ENCODE data around the gene PROX2.

The PROX2 gene

GRCh38 chr14:74910556-74910955, 34.6 kb upstream of the PROX2 start:
- H3K4me3 ChIP-seq (ENCODE audit: low read depth, low read length), result no peak overlapping the region
- no peak for DNase-seq (ENCODE audit: low read depth)

DNA sequence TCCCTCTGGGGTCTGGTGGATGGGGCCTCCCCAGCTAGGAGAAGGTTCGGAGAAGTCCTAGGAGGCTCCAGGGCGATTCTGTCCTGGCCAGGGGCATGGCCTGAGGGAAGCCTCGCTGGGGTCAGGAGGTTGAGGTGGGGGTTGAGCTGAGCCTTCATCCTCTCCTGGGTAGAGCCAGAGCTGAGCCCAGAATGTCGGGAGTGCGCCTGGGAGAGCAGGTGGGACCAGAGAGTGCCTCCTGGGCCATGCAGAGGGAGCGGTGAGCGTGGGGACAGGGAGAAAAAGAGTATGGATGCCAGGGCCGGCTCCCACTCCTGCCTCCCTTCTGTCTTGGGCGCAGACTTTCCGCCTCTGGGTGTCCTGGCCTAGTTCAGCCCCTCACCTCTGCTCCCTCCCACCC, 34.0 kb upstream of the PROX2 start:
- no peak for DNase-seq (ENCODE audit: low read depth)
- no peak overlapping the region for H3K4me3 ChIP-seq (ENCODE audit: low read depth, low read length)

DNA sequence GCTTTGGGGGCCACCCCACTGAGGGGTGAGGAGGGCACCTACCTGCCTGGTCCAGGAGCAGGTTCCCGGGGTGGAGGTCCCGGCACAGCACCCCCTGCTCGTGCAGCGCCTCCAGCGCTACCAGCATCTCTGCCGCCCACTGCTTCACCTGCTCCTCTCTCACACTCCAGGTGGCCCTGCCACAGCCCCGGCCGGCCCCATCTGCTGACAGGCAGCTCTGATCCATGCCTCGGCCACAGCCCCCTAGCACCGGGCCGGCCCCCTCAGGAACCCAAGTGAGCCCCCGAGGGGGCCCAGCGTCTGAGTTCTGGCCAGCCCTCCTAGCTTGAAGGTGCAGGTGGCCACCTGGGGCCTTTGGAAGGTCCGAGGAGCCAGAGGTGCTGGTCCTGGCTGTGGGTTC, 33.6 kb upstream of the PROX2 start:
- no peak overlapping the region for H3K4me3 ChIP-seq (ENCODE audit: low read depth, low read length)
- DNase-seq (ENCODE audit: low read depth), result no peak

- H3K4me3 ChIP-seq (ENCODE audit: low read depth, low read length), result no peak overlapping the region
- DNase-seq (ENCODE audit: low read depth), result no peak
These were observed 33.0 kb upstream of the PROX2 start for GRCh38 chr14:74908861-74909341.

- DNase-seq (ENCODE audit: low read depth), result no peak
- no peak overlapping the region for H3K4me3 ChIP-seq (ENCODE audit: low read depth, low read length)
These were observed 31.8 kb upstream of the PROX2 start for GRCh38 chr14:74907744-74908143.

- no peak for DNase-seq (ENCODE audit: low read depth)
- no peak overlapping the region for H3K4me3 ChIP-seq (ENCODE audit: low read depth, low read length)
These were observed 31.1 kb upstream of the PROX2 start for GRCh38 chr14:74906925-74907521.

GRCh38 chr14:74905595-74906142, 29.7 kb upstream of the PROX2 start:
- no peak overlapping the region for H3K4me3 ChIP-seq (ENCODE audit: low read depth, low read length)
- DNase-seq (ENCODE audit: low read depth), result no peak

DNA sequence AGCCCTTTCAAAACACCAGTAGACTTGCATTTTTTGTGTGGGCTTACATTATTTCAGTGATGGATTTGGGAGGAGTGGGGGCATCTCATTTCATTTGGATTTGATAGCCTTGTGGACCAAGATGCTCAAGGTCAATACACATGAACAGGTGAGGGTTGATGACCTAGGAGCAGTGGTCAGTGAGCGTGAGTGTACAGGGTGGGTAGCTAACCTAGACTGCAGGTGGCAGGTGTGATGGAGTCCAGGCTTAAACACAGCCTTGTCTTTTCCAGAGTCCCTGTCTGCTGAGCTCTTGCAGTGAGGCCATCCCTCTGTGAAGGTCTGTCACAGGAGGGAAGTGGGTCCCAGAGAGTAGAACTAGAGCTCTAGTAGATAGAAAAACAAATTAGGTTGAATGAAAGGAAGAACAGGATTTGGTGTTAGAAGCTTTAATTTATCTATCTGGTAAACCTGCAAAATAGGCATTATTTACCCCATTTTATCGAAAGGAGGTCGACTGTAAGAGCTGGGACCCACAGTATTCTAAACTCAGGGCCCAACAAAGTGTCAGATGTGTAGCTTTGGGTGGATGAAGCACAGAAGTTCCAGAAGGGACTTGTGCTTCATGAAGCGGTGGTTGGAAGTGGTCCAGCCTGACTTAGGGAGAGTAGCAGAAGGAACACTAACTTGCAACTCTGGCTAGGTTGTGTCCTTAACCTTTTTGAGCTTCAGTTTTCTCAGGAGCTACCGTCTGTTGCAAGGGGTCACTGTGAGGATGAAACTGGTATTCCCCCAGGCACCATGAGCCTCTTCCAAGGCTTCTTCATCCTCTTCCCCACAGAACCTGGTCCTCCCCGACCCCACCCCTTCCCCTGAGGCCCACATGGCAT, 28.9 kb upstream of the PROX2 start:
- no peak overlapping the region for H3K4me3 ChIP-seq (ENCODE audit: low read depth, low read length)
- DNase-seq (ENCODE audit: low read depth), result no peak

- DNase-seq (ENCODE audit: low read depth), result no peak
- H3K4me3 ChIP-seq (ENCODE audit: low read depth, low read length), result no peak overlapping the region
These were observed 27.2 kb upstream of the PROX2 start for GRCh38 chr14:74902941-74903705.

- DNase-seq (ENCODE audit: low read depth), result no peak
- no peak overlapping the region for H3K4me3 ChIP-seq (ENCODE audit: low read depth, low read length)
These were observed 22.7 kb upstream of the PROX2 start for GRCh38 chr14:74898694-74899093.

DNA sequence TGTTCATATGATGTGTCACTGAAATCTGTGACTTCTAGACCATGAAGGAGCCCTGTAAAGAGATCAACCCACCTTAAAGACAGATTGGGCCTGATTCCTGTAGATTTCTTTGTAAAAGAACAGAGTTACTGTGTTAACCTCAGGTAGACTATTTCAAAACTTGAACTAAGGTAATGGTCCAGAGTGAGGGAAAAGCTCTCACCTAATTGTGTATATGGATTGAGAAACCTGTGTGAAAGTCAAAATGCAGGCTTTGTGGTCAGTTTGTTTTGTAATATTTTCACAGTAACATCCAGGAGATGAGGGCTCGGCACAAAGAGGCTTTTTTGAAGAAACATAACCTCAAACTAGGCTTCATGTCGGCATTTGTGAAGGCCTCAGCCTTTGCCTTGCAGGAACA, 22.1 kb upstream of the PROX2 start:
- DNase-seq (ENCODE audit: low read depth), result no peak
- no peak overlapping the region for H3K4me3 ChIP-seq (ENCODE audit: low read depth, low read length)

DNA sequence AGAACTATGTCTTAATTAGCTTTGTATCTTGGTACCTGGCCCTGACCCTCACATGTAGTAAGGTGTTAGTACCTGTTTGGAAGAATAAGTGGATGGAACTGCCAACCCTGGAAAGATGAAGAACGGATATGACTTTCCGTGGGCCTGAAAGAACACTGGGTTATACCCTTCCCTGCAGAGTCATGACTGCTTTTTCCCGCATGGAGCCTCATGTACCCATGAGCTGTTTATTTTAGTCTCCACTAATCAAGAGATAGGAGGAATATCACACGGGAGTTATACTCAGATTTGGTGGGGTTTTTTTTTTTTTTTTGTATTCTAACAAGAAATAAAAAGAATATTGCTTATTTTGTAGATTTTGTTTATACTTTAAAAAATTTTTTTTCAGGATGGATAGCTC, 21.7 kb upstream of the PROX2 start:
- no peak overlapping the region for H3K4me3 ChIP-seq (ENCODE audit: low read depth, low read length)
- no peak for DNase-seq (ENCODE audit: low read depth)

- no peak overlapping the region for H3K4me3 ChIP-seq (ENCODE audit: low read depth, low read length)
- no peak for DNase-seq (ENCODE audit: low read depth)
These were observed 20.5 kb upstream of the PROX2 start for GRCh38 chr14:74896400-74896799.

- H3K4me3 ChIP-seq (ENCODE audit: low read depth, low read length), result no peak overlapping the region
- no peak for DNase-seq (ENCODE audit: low read depth)
These were observed 17.7 kb upstream of the PROX2 start for GRCh38 chr14:74893614-74894091.

DNA sequence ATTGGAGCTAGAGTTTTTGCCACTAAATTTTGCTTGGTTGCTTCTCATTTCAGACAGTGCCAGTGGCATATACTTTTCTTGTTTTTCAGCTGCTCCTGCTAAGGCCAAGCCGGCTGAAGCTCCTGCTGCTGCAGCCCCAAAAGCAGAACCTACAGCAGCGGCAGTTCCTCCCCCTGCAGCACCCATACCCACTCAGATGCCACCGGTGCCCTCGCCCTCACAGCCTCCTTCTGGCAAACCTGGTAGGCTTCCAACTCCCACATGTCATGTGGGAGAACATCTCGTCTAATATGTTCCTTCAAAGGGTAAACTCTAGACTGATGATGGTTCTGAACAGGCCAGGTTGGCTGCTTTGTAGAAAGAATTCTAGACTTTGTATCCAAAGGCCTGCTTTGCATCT, 16.8 kb upstream of the PROX2 start:
- no peak overlapping the region for H3K4me3 ChIP-seq (ENCODE audit: low read depth, low read length)
- DNase-seq (ENCODE audit: low read depth), result no peak

GRCh38 chr14:74891870-74892269, 15.9 kb upstream of the PROX2 start:
- no peak for DNase-seq (ENCODE audit: low read depth)
- H3K4me3 ChIP-seq (ENCODE audit: low read depth, low read length), result no peak overlapping the region

- no peak overlapping the region for H3K4me3 ChIP-seq (ENCODE audit: low read depth, low read length)
- no peak for DNase-seq (ENCODE audit: low read depth)
These were observed 14.3 kb upstream of the PROX2 start for GRCh38 chr14:74890262-74890661.

GRCh38 chr14:74888164-74889158, 12.5 kb upstream of the PROX2 start:
- DNase-seq (ENCODE audit: low read depth), result no peak
- no peak overlapping the region for H3K4me3 ChIP-seq (ENCODE audit: low read depth, low read length)

- DNase-seq (ENCODE audit: low read depth), result peak; percentile 90
- no peak overlapping the region for H3K4me3 ChIP-seq (ENCODE audit: low read depth, low read length)
These were observed 10.1 kb upstream of the PROX2 start for GRCh38 chr14:74886001-74886400.

Measured in skeletal muscle cell (primary cell).